WI38 (cell line): ENCODE data around the gene CSF1.

Experiments used
- H3K4me3 ChIP-seq: 2 replicates; pipeline ENCODE4 v1.5.1; 2011; ENCODE audit warnings: low read depth, mild to moderate bottlenecking, control low read depth, low read length
- TF ChIP-seq, protein P1 (sequence below): IDR thresholded peaks from 2 replicates; pipeline ENCODE4 v1.5.1; 2012; ENCODE audit warnings: low read depth, mild to moderate bottlenecking, control low read depth, low read length

CSF1 gene

DNA sequence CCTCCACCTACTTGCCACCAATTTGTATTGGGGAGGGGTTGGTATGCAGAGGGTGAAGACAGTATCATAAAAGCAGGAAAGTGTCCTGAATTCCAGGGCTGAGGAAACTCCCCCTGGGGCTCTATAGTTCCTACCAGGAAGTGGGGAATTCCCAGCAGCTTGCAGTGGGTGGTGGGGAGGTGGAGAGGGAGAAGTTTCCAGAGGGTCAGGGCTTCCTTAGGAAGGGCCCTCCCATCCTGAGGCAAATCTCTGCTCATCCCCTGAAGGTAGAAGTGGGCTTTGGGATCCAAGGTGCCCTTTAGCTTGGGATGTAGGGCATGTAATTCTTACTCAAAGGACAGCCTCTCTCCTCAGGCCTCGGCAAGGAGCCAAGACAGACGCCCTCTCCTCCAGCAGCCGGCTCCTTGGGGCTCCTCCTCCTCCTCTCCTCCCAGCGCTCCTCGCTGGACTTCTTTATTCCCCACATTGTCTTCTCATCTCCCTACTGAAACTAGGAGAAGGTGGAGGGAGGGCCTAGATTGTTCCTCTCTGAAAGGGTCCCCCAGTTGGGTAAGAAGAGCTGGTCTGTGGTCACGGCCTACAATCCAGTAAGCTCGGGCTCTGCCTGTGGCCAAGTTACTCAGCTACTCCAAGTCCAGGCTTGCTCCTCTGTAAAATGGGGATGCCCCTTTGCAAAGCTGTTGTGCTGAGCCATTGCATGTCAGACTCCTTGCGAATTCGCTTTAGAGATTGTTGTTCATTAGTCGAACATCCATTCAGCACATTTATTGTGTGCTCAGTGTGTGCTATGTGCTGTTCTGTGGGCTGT lies 17.9 kb upstream of the CSF1 start:
- no peak overlapping the region for H3K4me3 ChIP-seq
- TF ChIP-seq, protein P1, sequence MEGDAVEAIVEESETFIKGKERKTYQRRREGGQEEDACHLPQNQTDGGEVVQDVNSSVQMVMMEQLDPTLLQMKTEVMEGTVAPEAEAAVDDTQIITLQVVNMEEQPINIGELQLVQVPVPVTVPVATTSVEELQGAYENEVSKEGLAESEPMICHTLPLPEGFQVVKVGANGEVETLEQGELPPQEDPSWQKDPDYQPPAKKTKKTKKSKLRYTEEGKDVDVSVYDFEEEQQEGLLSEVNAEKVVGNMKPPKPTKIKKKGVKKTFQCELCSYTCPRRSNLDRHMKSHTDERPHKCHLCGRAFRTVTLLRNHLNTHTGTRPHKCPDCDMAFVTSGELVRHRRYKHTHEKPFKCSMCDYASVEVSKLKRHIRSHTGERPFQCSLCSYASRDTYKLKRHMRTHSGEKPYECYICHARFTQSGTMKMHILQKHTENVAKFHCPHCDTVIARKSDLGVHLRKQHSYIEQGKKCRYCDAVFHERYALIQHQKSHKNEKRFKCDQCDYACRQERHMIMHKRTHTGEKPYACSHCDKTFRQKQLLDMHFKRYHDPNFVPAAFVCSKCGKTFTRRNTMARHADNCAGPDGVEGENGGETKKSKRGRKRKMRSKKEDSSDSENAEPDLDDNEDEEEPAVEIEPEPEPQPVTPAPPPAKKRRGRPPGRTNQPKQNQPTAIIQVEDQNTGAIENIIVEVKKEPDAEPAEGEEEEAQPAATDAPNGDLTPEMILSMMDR, result no peak

DNA sequence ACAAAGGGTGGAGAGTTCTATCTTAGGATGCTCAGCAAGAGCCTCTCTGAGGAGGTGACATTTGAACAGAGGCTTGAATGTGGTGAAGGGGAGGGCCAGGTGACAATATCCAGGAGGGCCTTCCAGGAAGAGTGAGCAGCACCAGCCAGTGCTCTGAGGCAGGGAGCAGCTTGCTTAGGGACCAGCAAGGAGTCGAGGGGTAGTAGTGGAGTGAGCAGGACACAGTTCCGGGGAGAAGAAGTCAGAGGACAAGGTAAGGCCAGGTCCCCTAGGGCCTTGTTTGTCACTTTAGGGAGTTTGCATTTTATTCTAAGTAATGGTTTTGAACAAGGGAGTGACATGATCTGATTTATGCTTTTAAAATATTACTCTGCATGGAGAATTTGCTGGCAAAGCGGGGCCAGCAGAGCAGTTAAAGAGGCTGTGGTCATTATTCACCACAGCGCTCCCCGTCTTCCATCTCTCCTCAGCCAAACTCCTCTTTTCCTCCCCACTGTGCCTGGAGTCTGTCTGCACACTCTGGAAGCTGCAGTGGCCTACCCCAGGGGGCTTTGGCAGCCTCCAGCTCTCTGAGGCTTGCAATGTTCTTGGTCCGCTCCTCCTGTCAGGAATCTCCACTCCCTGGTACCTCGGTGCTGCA lies 17.0 kb upstream of the CSF1 start:
- TF ChIP-seq, protein P1, result no peak
- no peak overlapping the region for H3K4me3 ChIP-seq

GRCh38 chr1:109894823-109895719 lies 15.6 kb upstream of the CSF1 start:
- no peak overlapping the region for H3K4me3 ChIP-seq
- TF ChIP-seq, protein P1, result no peak

DNA sequence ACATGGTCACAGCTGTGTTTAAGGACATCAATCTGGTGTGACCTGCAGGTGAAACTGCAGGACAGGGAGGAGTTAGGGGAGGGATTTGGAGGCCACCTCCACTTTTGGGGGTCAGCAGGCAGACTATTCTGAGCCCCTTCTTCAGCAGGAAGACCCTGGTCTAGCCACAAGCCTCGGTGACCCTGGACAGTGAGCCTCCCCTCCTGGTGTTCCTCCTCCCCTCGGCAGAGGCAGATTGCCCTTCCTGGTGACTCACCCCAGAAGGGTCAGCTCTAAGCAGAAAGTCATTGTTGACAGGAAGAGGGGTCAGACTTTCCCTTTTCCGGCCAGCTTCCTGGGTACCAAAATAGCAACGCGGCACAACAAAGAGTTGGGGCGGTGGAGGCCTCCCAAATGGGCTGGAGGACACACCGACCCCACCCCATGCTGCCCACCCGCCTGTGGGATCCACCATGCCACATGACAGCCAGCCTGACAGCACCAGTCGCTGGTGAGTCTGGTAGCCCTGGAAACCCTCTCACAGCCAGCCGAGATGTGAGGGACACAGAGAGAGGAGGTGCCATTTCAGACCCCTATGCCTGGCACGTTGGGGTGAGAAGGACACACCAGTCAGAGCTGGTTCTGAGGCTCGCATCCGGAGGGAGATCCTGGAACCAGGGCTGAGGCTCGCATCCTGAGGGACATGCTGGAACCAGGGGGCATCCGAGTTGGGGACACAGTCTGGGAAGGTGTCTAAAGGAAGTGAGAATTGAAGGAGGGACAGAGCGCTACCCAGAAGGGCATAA lies 14.7 kb upstream of the CSF1 start:
- TF ChIP-seq, protein P1, result no peak
- no peak overlapping the region for H3K4me3 ChIP-seq

DNA sequence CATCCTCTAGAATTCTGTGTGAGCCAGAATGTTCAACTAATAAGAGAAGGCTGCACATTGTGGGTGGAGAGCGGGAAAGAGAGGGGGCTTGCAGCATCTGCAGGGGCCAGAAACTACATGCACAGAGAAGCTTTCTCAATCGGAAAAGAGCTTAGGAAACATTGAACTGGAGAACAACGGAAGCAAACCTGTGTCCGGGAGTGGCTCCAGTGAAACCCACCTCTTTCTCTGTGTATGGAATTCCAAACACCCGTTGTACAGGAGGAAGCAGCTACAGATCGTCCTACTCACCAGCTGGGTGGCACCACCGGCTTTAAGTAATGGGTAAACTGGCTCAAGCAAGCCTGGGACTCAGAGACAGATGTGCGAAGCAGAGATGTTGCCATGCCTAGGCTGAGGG lies 14.0 kb upstream of the CSF1 start:
- TF ChIP-seq, protein P1, result no peak
- no peak overlapping the region for H3K4me3 ChIP-seq

DNA sequence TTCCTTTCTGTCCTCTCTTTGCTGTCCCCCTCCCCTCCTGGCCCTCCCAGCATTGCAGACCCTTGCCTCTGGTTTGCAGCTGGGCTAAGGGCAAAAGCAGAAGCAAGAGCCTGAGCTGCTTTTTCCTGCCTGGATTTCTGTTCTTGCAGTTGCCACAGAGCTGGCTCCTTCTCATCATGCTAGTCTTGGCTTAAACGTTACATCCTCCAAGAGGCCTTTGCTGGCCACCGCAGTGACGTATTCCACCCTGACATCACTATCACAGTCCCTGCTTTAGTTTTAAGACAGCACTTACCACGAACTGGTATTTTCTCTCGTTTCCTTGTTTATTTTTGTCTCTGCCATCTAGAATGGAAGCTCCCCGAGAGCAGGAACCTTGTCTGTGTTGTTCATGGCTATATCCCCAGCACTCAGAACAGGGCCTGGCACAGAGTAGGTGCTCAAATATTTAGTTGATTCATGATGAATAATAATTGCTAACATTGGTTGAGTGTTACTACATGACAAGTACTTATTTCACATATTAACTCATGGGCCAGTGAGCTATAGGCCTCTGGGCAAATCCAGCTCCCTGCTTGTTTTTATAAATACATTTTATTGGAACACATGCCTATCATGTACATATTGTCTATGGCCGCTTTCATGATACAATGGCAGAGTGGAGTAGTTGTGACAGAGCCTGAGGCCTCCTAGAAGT lies 13.2 kb upstream of the CSF1 start:
- TF ChIP-seq, protein P1, result no peak
- H3K4me3 ChIP-seq, result no peak overlapping the region
